HL-60/S4 treated with retinoic acid at 250 ng/mL for 4 days and 3 days (cell line): Measurements from ENCODE around the gene OR10A2.
"Not testable (repeated sequence)": the region's sequence is repeated elsewhere in the genome, so short reads cannot be mapped to it uniquely, and the experiment has no call there.

Experiments used
- in situ Hi-C: fragments of 300-500 bp; cut with MboI; formaldehyde crosslinking; loops from 2 replicates; pipeline ENCODE4 v1.7.0; 2022; ENCODE audit warnings: low sequenced_read_pairs

OR10A2 gene

GRCh38 chr11:6862961-6863360, at the start of gene OR10A2:
OR10A2 (plus strand) TSS chr11:6863057; CDS start chr11:6869755, 6,698 bp downstream.
- in situ Hi-C loops = no loop called here

- in situ Hi-C loops = no loop called here
Observed at GRCh38 chr11:6813656-6814055, 49.2 kb upstream of the OR10A2 start.

DNA sequence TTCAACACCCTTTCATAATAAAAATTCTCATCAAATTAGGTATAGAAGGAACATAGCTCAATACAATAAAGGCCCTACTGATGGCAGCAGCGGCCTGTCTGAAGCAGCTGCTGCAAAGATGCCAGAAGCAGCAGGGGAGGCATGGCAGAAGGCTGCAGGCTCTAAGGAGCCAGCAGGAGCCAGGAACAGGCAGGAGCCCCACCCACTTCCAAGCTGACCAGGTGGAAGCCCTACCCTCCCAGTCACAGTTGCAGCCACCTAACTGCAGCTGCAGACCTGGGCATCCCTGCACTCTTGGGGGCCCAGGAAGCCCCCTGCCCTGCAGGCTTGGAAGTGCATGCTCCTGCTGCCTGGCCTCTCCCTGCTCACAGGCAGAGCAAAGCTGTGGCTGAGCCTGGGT, 45.2 kb upstream of the OR10A2 start:
- in situ Hi-C loops = no loop called here

DNA sequence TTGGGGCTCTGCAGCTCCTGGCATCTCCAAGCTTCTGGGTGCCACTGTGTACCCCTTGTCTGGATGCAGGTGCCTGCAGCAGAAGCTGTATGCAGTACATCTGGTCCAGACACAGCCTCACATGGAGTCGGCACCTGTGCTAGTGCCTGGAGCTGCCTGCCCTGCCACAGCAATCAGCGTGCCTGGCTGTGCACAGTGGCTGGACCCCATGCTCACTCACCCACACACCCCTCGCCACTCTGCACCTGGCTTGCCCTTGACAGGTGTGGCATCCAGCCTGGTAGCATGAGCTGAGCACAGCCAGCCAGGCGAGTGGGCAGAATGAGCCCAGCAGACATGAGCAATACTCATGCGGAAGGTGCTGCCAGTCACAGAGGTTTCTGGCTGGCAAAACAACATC, 43.9 kb upstream of the OR10A2 start:
- in situ Hi-C loops = no loop called here

GRCh38 chr11:6824136-6824823, 38.6 kb upstream of the OR10A2 start:
- in situ Hi-C loops = no loop called here

DNA sequence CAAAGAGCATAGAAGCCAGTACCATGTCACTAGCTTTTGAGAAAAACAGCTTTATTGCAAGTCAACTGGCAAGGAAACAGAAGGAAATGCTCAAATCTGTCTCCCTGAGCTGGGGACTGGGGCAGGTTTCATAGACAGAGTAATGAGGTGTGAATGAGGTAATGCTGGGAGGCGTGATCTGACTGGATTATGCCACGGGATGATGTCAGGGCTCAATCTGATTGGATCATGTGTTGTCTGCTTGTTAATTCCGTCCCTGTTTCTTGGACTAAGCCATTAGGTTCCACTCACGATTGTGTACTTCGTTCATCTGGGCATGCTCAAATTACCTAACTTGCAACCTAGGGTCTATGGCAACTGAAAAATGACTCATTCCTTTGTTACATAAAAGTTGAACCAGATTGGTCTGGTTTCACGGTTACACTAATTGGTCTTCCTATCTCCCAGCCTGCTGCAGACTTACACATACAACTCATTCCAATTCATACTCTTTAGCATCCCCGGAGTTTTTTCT, 37.6 kb upstream of the OR10A2 start:
- in situ Hi-C loops = no loop called here

DNA sequence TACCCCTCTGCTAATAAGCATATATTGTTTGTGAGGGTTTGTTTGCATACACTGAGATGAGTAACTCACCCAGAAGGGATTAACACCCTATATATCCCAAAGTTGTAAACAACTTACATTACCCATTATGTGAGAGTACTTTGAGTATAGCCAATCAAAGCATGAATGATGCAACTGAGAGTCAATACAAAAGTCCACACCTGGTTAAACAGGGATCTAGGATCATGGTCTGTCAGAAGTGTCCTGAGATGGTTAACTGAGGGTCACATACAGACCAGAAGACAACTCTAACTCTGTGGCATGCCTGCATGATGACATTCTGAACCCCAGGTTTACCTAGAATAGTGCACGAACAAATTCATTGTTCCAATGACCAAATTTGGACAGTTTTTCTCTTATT, 34.8 kb upstream of the OR10A2 start:
- in situ Hi-C loops = no loop called here

- in situ Hi-C loops = no loop called here
Observed at GRCh38 chr11:6833356-6833755, 29.5 kb upstream of the OR10A2 start.

GRCh38 chr11:6834021-6834420, 28.8 kb upstream of the OR10A2 start:
- in situ Hi-C loops = no loop called here

GRCh38 chr11:6841694-6842093, 21.2 kb upstream of the OR10A2 start:
- in situ Hi-C loops = no loop called here

DNA sequence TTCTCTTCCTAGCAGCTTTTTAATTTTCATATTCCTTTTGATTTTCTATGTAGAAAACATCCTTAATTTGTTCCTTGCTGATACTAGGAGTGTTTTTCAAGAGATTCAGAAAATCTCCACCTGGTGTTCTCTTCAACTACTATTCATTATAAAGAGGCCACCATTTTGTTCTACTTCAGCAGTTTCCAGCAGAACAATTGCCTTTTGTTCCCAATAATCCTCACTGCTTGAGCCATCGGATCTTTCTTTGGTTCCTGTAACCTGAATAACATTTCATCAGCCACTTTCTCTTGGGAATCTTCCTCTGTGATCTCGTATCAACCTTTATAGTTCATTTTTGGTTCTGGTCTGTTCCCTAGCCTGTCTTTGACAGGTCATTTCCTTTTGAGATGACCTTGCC, 19.2 kb upstream of the OR10A2 start:
- in situ Hi-C loops = no loop called here

DNA sequence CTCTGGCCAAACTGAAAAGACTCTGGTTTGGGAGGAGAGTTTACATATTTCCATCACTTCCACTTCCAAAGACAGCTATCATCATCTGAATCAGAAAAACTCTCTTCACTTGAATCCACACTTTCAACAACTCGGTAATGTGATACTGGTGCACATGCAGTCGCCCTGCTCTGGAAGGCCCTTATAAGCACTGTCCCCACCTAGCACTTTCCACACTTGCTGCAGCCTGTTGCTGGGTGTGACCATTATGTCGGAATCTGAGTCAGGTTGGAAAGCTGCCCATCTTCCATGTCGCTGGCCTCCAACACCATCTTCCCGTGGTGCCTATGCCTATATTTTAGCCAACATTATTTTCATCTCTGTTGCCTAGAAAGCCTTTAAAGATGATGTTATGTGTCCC, 18.5 kb upstream of the OR10A2 start:
- in situ Hi-C loops = no loop called here

DNA sequence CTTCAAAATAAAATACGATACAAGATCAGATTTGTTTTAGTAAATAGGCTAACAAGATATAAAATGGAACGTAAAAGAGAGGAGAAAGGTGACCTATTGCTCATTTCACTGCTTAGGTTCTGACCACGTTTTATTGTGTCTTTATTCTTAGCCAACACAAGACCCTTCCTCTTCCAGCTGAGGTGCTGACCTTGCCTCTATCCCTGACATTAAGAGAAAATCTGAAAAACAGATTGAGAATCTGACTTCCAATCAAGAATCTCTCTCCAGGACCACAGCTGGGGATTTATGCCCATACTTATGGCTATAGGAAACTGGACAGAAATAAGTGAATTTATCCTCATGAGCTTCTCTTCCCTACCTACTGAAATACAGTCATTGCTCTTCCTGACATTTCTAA, 17.5 kb upstream of the OR10A2 start, which contains the start of gene OR10A5:
OR10A5 (plus strand) TSS at position 301 of the 400 bp plus-strand sequence; CDS start at position 301, 0 bp downstream.
- in situ Hi-C loops = no loop called here

GRCh38 chr11:6850526-6850925, 12.3 kb upstream of the OR10A2 start:
- in situ Hi-C loops = no loop called here

DNA sequence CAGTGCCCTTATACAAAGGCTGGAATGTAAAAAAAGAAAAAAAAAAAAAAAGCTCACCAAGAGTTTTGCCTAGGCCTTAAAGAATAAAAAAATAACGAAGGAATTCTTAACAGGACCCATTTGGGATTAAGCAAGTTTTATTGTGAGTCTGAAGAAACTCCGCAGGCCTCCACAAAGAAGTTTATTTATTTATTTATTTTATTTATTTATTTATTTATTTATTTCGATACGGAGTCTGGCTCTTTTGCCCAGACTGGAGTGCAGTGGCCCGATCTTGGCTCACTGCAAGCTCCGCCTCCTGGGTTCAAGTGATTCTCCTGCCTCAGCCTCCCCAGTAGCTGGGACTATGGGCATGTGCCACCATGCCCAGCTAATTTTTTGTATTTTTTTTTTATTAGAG, 8.1 kb upstream of the OR10A2 start:
- in situ Hi-C loops = not testable (repeated sequence)

DNA sequence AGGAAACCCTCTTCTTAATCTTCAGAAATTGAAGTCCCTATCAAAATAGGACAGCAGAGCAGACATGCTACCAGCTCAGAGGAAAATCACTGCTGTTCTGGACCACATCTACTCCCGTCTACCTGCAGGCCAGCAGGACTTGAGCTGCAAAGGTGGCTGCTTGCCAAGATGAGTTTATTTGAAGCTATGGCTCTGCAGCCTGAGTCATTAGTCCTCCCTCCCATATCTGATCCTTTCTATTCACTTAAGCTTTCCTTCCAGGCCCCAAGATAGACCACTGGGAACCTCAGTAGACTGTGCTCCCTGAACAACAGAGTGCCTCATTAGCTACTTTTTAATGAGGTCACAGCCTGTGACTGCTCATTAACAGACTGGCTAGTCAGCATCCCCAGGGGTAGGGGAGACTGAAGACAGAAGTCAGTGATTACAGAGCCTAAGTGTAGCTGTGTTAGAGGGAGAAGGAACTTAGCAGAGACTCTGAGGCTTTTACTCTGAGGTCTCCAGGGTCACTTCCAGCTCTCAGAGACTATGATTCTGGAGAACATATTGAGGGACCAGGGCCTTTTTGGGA, 6.8 kb upstream of the OR10A2 start:
- in situ Hi-C loops = no loop called here

DNA sequence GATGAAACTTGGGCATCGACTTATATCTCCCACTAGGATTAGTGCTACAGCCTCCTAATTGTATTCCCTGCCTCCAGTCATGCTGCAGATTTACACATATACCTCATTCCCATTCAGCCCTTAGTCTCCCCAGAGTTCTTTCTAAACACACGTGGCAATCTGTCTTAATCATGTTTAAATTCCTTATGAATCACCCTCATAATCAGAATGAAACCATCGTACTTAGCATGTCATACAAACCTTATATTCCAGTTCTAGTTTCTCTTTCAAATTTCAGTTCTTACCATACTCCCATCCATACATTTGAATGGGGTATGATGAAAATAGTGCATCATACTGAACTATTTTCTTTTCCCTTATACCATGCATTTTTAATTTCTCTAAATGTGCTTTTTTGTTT, 6.0 kb upstream of the OR10A2 start:
- in situ Hi-C loops = no loop called here

DNA sequence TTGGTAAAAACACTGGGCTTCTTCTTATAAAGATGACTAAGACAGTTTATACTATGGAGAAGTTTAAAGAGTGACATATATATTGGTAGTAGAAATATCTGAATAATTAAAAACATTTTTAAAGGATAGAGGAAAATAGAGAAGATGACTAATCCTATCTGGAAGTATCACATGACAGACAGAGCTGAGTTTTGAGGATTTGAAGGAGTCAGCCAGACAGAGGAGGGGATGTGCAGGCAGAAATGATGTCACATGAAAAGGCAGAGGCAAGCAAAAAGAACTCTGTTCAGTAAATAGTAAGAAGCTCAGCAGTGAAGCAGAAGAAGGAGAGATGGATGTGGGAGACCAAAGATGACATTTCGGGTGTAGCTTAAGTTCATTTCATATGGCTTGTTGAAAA, 1.6 kb downstream of the OR10A2 start:
- in situ Hi-C loops = no loop called here

DNA sequence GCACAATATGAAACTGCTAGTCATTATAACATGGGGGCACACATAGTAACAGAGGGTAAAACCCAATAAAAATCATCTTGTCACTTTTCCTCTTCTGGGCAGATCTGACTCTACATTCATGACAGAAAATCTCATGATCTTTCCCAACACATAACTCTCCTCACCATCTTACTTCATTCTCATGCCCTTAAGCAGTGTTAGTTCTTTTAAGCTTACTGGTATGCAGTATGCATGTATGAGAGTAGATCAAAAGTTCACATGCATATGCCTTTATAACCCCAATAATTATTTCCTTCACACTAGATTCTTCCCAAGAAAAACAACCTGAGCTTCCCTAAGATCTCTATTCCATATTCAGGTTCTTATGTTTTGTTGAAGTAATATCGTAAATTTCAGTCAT, 8.4 kb downstream of the OR10A2 start:
- in situ Hi-C loops = no loop called here

DNA sequence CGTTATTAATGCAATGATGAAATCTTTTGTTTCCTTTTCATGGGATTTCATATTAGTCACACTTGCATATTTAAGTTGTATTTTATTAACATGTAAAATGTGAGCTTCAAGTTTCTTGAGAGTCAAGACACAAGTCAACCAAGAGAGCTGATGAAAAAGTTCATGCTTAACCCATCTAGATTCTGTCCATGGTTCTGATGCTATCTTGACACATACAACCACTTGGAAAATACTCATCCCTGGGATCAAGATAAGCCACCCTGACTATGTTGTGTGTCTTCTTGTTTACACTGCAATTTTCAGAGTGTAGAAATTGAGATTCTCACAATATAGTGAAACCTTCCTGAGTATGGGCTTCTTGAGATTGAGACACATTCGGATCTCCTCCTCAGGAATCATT, 12.9 kb downstream of the OR10A2 start:
- in situ Hi-C loops = no loop called here

- in situ Hi-C loops = no loop called here
Observed at GRCh38 chr11:6876325-6876724, 13.5 kb downstream of the OR10A2 start, which contains the start of gene OR10A4. OR10A4 (plus strand) TSS chr11:6876625; CDS start chr11:6876648, 23 bp downstream.

DNA sequence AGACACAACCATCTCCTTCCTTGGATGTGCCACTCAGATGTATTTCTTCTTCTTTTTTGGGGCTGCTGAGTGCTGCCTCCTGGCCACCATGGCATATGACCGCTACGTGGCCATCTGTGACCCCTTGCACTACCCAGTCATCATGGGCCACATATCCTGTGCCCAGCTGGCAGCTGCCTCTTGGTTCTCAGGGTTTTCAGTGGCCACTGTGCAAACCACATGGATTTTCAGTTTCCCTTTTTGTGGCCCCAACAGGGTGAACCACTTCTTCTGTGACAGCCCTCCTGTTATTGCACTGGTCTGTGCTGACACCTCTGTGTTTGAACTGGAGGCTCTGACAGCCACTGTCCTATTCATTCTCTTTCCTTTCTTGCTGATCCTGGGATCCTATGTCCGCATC, 14.1 kb downstream of the OR10A2 start:
- in situ Hi-C loops = no loop called here
